ENCODE measurements around the gene ADRA2B. TPM values are rescaled to one million over a fixed set of nuclear protein-coding genes. Genes with fewer than 3 reads are reported as not detected.
"Not testable (repeated sequence)": the region's sequence is repeated elsewhere in the genome, so short reads cannot be mapped to it uniquely, and the experiment has no call there.

Gene ADRA2B
- total RNA-seq, 1 experiment from 2014 or later = 0.46 TPM

GRCh38 chr2:96071087-96071976 is 45.0 kb downstream of the ADRA2B start:
- DNase-seq (ENCODE audit: low spot score) = not testable (repeated sequence)

- DNase-seq (ENCODE audit: low spot score) = not testable (repeated sequence)
These were observed 46.0 kb downstream of the ADRA2B start for GRCh38 chr2:96070351-96070750.

- not testable (repeated sequence) for DNase-seq (ENCODE audit: low spot score)
These were observed 46.5 kb downstream of the ADRA2B start for GRCh38 chr2:96069878-96070277.

GRCh38 chr2:96067902-96068581 is 48.3 kb downstream of the ADRA2B start:
- not testable (repeated sequence) for DNase-seq (ENCODE audit: low spot score)

GRCh38 chr2:96067098-96067660 is 49.2 kb downstream of the ADRA2B start:
- not testable (repeated sequence) for DNase-seq (ENCODE audit: low spot score)

GRCh38 chr2:96066511-96066910 is 49.9 kb downstream of the ADRA2B start:
- DNase-seq (ENCODE audit: low spot score) = not testable (repeated sequence)

GRCh38 chr2:96065954-96066353 is 50.4 kb downstream of the ADRA2B start:
- DNase-seq (ENCODE audit: low spot score) = not testable (repeated sequence)

- no peak for DNase-seq (ENCODE audit: low spot score)
These were observed 50.9 kb downstream of the ADRA2B start for GRCh38 chr2:96065381-96065930.

GRCh38 chr2:96064760-96065159 is 51.6 kb downstream of the ADRA2B start:
- not testable (repeated sequence) for DNase-seq (ENCODE audit: low spot score)

- DNase-seq (ENCODE audit: low spot score) = not testable (repeated sequence)
These were observed 52.2 kb downstream of the ADRA2B start for GRCh38 chr2:96064047-96064675.

GRCh38 chr2:96063116-96063899 is 53.1 kb downstream of the ADRA2B start:
- DNase-seq (ENCODE audit: low spot score) = peak; percentile 83

Other genes starting within 250 kb of the ADRA2B start
- 7.3 and 9.8 TPM in 2 replicates for gene ANKRD36C, start 124.7 kb downstream of the ADRA2B start, total RNA-seq (2014; rRNA removed; shearing (Covaris generic))
- gene GPAT2, start 81.7 kb downstream of the ADRA2B start, total RNA-seq (2014; rRNA removed; shearing (Covaris generic)) = not detected in 2 replicates
- gene ASTL, start 21.9 kb upstream of the ADRA2B start, total RNA-seq (2014; rRNA removed; shearing (Covaris generic)) = 0.18 and 2.5 TPM in 2 replicates
- 73.5 and 75.7 TPM in 2 replicates for gene DUSP2, start 28.9 kb upstream of the ADRA2B start, total RNA-seq (2014; rRNA removed; shearing (Covaris generic))
- 133 and 166 TPM in 2 replicates for gene STARD7, start 92.3 kb upstream of the ADRA2B start, total RNA-seq (2014; rRNA removed; shearing (Covaris generic))
- gene TMEM127, start 149.4 kb upstream of the ADRA2B start, total RNA-seq (2014; rRNA removed; shearing (Covaris generic)) = 26.2 and 33.1 TPM in 2 replicates
- 169 and 197 TPM in 2 replicates for gene CIAO1, start 149.7 kb upstream of the ADRA2B start, total RNA-seq (2014; rRNA removed; shearing (Covaris generic))
- gene SNRNP200, start 189.0 kb upstream of the ADRA2B start, total RNA-seq (2014; rRNA removed; shearing (Covaris generic)) = 82.2 and 86.3 TPM in 2 replicates
- not detected in 2 replicates for gene ITPRIPL1, start 208.7 kb upstream of the ADRA2B start, total RNA-seq (2014; rRNA removed; shearing (Covaris generic))
- 24.5 and 28.6 TPM in 2 replicates for gene NCAPH, start 219.2 kb upstream of the ADRA2B start, total RNA-seq (2014; rRNA removed; shearing (Covaris generic))

Data from HT-29 (cell line).